OCI-LY1 (cell line): ENCODE results near the gene KCNE4.

Experiments
- EZH2 ChIP-seq: fragments of 200-600 bp; sonication (generic), shearing (Covaris generic); IDR thresholded peaks from 2 replicates; pipeline ENCODE4 v1.8.0; 2017; ENCODE audit warnings: borderline replicate concordance, mixed run types, mild to moderate bottlenecking, antibody characterized with exemption, low read length, moderate library complexity, mixed read lengths
- TF ChIP-seq, protein P1 (sequence below): fragments of 200-600 bp; sonication (generic), shearing (Covaris generic); IDR thresholded peaks from 2 replicates; pipeline ENCODE4 v1.5.1; 2017; ENCODE audit warnings: mild to moderate bottlenecking, antibody characterized with exemption, low read length, moderate library complexity, mixed read lengths

DNA sequence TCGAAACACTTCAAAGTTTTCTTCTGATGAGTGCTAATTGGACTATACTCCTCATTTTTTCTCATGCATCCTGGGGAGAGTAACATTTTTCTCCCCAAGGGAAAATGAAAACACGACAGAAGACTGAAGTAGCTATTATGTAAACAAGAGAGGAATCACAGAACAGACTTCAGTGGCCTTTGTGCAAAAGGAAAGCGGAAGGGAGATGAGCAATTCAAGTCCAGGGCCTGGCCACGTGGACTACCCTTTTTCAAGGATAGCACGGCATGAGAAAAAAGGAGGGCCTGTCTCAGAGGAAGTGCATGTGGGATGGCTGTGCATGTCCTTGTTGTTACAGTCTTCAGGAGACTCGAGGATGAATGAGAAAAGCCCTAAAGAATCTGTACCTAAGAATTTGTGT, 43.8 kb upstream of the KCNE4 start:
- TF ChIP-seq, protein P1, sequence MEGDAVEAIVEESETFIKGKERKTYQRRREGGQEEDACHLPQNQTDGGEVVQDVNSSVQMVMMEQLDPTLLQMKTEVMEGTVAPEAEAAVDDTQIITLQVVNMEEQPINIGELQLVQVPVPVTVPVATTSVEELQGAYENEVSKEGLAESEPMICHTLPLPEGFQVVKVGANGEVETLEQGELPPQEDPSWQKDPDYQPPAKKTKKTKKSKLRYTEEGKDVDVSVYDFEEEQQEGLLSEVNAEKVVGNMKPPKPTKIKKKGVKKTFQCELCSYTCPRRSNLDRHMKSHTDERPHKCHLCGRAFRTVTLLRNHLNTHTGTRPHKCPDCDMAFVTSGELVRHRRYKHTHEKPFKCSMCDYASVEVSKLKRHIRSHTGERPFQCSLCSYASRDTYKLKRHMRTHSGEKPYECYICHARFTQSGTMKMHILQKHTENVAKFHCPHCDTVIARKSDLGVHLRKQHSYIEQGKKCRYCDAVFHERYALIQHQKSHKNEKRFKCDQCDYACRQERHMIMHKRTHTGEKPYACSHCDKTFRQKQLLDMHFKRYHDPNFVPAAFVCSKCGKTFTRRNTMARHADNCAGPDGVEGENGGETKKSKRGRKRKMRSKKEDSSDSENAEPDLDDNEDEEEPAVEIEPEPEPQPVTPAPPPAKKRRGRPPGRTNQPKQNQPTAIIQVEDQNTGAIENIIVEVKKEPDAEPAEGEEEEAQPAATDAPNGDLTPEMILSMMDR, result no peak
- no peak for TF ChIP-seq EZH2
